T-helper 1 cell treated with Interleukin-12 subunit alpha and Interleukin-12 subunit beta and Interleukin-4 antibody, amounts not matched to agents 30 μg/mL and 1 μg/mL, for 36 hours (primary cell): Measurements from ENCODE around the gene MAP4K2.
"Not testable (repeated sequence)": the region's sequence is repeated elsewhere in the genome, so short reads cannot be mapped to it uniquely, and the experiment has no call there.

Experiments
- H3K27ac Mint-ChIP-seq: one replicate; pipeline ENCODE4 v1.8.0; 2021; ENCODE audit warnings: mild to moderate bottlenecking, mixed read lengths
- H3K27me3 Mint-ChIP-seq: one replicate; pipeline ENCODE4 v1.8.0; 2021; ENCODE audit warnings: low read depth, mixed read lengths
- H3K36me3 Mint-ChIP-seq: one replicate; pipeline ENCODE4 v1.8.0; 2021; ENCODE audit warnings: low read depth, mixed read lengths
- H3K4me1 Mint-ChIP-seq: one replicate; pipeline ENCODE4 v1.8.0; 2021; ENCODE audit warnings: low read depth, mixed read lengths
- H3K4me3 Mint-ChIP-seq: one replicate; pipeline ENCODE4 v1.8.0; 2021; ENCODE audit warnings: mild to moderate bottlenecking, moderate library complexity, mixed read lengths
- H3K9me3 Mint-ChIP-seq: one replicate; pipeline ENCODE4 v1.8.0; 2021; ENCODE audit warnings: mixed read lengths

MAP4K2 gene

GRCh38 chr11:64833198-64833502 is 30.1 kb upstream of the MAP4K2 start:
- Mint-ChIP-seq H3K27me3 (no peaks in the 10 kb centered on the region), H3K27ac (no peak overlapping the region), H3K36me3 (no peaks in the 10 kb centered on the region), H3K4me3 (no peak overlapping the region), H3K9me3 (no peaks in the 10 kb centered on the region), H3K4me1 (no peaks in the 10 kb centered on the region)

DNA sequence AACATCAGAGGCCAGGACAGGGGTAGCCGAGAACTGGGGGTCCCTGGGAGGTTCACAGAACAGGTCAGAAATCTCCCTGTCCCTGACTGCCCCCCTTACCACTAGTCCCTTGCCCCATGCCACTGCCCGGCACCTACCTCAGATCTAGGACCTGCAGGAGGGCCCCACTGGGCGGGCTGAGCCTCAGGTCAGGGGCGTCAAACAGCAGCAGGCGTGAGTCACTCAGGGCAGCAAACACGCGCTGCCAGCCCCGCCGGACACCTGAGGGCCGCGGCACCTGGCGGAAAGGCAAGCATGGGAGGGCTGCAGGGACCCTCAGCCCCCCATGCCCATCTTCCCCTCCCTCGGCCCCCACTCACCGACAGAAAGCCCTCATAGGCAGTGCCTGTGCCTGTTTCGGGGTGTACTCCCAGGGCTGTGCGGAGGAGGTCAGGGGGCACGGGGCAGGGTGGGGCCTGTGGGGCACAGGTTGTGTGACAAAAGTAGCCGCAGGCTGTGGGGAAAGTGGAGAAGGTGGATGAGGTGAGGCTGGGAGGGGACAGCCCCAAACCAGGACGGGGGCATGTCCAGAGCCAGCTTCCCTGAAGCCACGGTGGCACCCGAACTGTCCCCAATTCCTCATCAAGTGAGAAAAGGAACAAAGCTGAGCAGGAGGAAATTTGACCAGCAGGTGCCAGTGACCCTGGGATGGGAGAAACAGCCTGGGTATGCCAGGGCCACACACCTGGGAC is 29.6 kb upstream of the MAP4K2 start:
- Mint-ChIP-seq H3K9me3 (no peaks in the 10 kb centered on the region), H3K4me1 (no peaks in the 10 kb centered on the region), H3K4me3 (no peak overlapping the region), H3K27me3 (no peaks in the 10 kb centered on the region), H3K36me3 (no peaks in the 10 kb centered on the region), H3K27ac (no peak overlapping the region)

DNA sequence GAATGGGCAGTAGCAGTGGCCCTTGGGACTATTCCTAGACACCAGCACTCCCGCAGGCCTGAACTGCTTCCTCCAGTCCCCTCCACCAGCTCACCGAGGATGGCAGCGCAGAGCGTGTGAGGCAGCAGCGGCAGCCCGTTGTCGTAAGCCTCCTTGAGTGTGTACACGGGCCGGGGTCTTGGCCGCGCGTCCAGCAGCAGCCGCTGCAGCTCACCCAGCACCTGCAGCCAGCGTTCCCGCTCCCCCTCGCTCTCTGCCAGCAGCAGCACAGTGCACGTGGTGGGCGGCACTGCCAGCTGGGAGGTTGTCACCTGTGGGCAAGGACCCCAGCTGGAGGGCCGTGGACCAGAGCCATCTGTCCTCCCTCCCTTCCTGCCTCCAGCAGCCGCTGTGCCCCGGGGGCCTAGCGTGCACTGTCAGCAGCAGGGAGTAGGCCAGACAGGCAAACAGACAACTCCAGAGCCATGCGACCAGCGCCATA is 28.4 kb upstream of the MAP4K2 start:
- H3K4me1 Mint-ChIP-seq, result no peaks in the 10 kb centered on the region
- H3K27ac Mint-ChIP-seq, result no peak overlapping the region
- H3K27me3 Mint-ChIP-seq, result no peaks in the 10 kb centered on the region
- H3K4me3 Mint-ChIP-seq, result no peak overlapping the region
- no peaks in the 10 kb centered on the region for H3K9me3 Mint-ChIP-seq
- no peaks in the 10 kb centered on the region for H3K36me3 Mint-ChIP-seq

- H3K36me3 Mint-ChIP-seq, result no peaks in the 10 kb centered on the region
- H3K9me3 Mint-ChIP-seq, result no peaks in the 10 kb centered on the region
- H3K4me3 Mint-ChIP-seq, result no peak overlapping the region
- no peaks in the 10 kb centered on the region for H3K27me3 Mint-ChIP-seq
- H3K4me1 Mint-ChIP-seq, result no peaks in the 10 kb centered on the region
- no peak overlapping the region for H3K27ac Mint-ChIP-seq
These were observed 26.7 kb upstream of the MAP4K2 start for GRCh38 chr11:64829536-64830251.

DNA sequence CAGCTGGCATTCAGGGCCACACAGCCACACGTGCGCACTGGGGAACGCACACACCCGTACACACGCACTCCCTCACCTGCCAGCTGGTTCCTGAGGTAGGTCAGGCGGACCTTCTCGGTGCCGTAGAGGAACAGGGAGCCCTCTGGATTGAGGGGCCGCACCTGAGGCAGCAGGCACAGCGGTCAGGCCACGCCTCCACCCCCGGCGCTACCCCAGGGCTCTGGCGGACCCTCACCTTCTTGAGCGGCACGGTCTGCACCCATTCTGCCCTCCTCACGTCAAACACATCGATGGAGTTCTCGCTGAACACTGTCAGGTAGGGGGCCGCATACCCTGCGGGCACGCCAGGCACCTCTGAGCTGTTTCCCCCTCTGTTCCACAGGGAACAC is 24.4 kb upstream of the MAP4K2 start:
- Mint-ChIP-seq H3K4me1 (no peaks in the 10 kb centered on the region), H3K27ac (no peak overlapping the region), H3K9me3 (no peaks in the 10 kb centered on the region), H3K4me3 (no peak overlapping the region), H3K27me3 (no peaks in the 10 kb centered on the region), H3K36me3 (no peaks in the 10 kb centered on the region)

- H3K9me3 Mint-ChIP-seq, result no peaks in the 10 kb centered on the region
- no peaks in the 10 kb centered on the region for H3K4me1 Mint-ChIP-seq
- no peak overlapping the region for H3K4me3 Mint-ChIP-seq
- H3K27me3 Mint-ChIP-seq, result no peaks in the 10 kb centered on the region
- no peaks in the 10 kb centered on the region for H3K36me3 Mint-ChIP-seq
- H3K27ac Mint-ChIP-seq, result no peak overlapping the region
These were observed 23.8 kb upstream of the MAP4K2 start for GRCh38 chr11:64826578-64827450.

- no peaks in the 10 kb centered on the region for H3K36me3 Mint-ChIP-seq
- no peak overlapping the region for H3K27ac Mint-ChIP-seq
- no peak overlapping the region for H3K4me3 Mint-ChIP-seq
- no peaks in the 10 kb centered on the region for H3K4me1 Mint-ChIP-seq
- no peaks in the 10 kb centered on the region for H3K9me3 Mint-ChIP-seq
- H3K27me3 Mint-ChIP-seq, result no peaks in the 10 kb centered on the region
These were observed 23.0 kb upstream of the MAP4K2 start for GRCh38 chr11:64826062-64826461.

DNA sequence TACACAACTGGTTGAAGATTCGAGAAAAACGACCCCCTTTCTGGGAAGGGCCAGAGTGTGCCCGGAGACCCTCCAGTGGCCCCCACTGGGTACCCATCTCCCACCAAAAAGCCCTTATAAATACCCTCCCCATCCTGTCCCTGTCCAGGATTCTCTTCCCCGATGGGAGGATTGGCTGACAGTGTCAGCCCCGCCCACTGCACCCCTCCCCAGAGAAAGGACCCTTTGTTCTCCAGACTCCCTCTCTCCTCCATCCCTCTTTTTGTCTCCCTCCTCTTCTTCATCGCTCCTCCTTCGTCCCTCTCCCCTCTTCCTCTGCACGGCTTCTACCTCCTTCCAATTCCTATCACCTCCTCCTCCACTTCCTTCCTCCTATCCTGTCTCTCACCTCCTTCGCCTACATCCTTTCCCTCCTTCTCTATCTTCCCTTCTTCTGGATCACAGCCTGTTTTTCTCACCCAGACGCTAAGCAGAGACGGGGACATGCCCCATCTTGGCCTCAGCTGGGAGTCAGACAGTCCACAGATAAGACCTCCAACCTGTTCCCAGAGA is 20.6 kb upstream of the MAP4K2 start:
- H3K9me3 Mint-ChIP-seq, result no peaks in the 10 kb centered on the region
- no peaks in the 10 kb centered on the region for H3K36me3 Mint-ChIP-seq
- no peak overlapping the region for H3K4me3 Mint-ChIP-seq
- no peaks in the 10 kb centered on the region for H3K4me1 Mint-ChIP-seq
- no peaks in the 10 kb centered on the region for H3K27me3 Mint-ChIP-seq
- no peak overlapping the region for H3K27ac Mint-ChIP-seq

GRCh38 chr11:64817476-64817875 is 14.5 kb upstream of the MAP4K2 start:
- Mint-ChIP-seq H3K4me3 (no peak overlapping the region), H3K27ac (no peak overlapping the region), H3K4me1 (no peaks in the 10 kb centered on the region), H3K9me3 (no peaks in the 10 kb centered on the region), H3K36me3 (no peaks in the 10 kb centered on the region), H3K27me3 (peaks cover 8% of the 10 kb centered on the region)

DNA sequence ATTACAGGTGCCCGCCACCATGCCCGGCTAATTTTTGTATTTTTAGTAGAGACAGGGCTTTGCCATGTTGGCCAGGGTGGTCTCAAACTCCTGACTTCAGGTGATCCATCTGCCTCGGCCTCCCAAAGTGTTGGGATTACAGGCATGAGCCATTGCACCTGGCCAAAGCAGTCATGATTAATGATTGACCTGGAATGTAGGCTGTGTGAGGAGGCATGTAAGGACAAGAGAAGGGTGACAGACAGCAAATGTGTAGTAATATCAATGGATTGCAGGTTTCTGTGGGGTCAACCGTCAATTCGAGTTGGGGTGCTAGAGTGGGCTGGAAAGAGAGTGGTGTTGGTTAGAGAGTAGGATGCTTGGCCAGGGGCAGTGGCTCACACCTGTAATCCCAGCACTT is 12.4 kb upstream of the MAP4K2 start:
- not testable (repeated sequence) for H3K9me3 Mint-ChIP-seq, H3K27me3 Mint-ChIP-seq, H3K4me1 Mint-ChIP-seq, H3K36me3 Mint-ChIP-seq, H3K4me3 Mint-ChIP-seq
- peak overlapping the region; percentile 7 for H3K27ac Mint-ChIP-seq

DNA sequence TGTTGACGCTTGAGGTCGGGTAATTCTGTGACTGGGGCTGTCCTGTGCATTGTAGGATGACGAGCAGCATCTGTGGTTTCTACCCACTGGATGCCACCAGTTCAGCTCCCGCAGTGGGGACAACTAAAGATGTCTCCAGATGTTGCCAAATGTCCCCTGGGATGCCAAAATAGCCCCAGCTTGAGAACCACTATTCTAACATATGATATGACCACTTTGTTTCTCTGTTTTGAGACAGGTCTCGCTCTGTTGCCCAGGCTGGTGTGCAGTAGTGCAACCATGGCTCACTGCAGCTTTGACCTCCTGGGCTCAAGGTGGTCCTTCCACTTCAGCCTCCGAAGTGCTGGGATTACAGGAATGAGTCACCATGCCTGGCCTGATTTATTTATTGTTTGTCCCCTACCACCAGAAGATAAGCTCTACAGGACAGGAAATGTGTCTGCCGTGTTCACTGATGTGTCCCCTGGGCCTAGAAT is 11.7 kb upstream of the MAP4K2 start:
- H3K27ac Mint-ChIP-seq, result no peak overlapping the region
- no peak overlapping the region for H3K4me3 Mint-ChIP-seq
- H3K27me3 Mint-ChIP-seq, result peaks cover 8% of the 10 kb centered on the region
- H3K4me1 Mint-ChIP-seq, result peaks cover 6% of the 10 kb centered on the region
- no peaks in the 10 kb centered on the region for H3K9me3 Mint-ChIP-seq
- no peaks in the 10 kb centered on the region for H3K36me3 Mint-ChIP-seq

GRCh38 chr11:64813826-64814225 is 10.8 kb upstream of the MAP4K2 start:
- no peak overlapping the region for H3K27ac Mint-ChIP-seq
- H3K4me1 Mint-ChIP-seq, result peaks cover 12% of the 10 kb centered on the region
- peaks cover 8% of the 10 kb centered on the region for H3K27me3 Mint-ChIP-seq
- no peaks in the 10 kb centered on the region for H3K9me3 Mint-ChIP-seq
- no peak overlapping the region for H3K4me3 Mint-ChIP-seq
- H3K36me3 Mint-ChIP-seq, result no peaks in the 10 kb centered on the region

- Mint-ChIP-seq H3K27me3 (peaks cover 4% of the 10 kb centered on the region), H3K27ac (peak overlapping the region; percentile 81), H3K4me1 (peaks cover 16% of the 10 kb centered on the region), H3K9me3 (no peaks in the 10 kb centered on the region), H3K36me3 (peaks cover 3% of the 10 kb centered on the region), H3K4me3 (peak overlapping the region; percentile 97)
These were observed 7.9 kb upstream of the MAP4K2 start for GRCh38 chr11:64810891-64811272.

GRCh38 chr11:64810271-64810890 is 7.4 kb upstream of the MAP4K2 start, which contains the start of gene MEN1:
Gene MEN1, minus strand, starts transcription at chr11:64810551. Its CDS starts 442 bp downstream, at chr11:64810109.
- H3K27ac Mint-ChIP-seq, result peak within 1 kb of the TSS; percentile 81
- peak within 1 kb of the TSS; percentile 97 for H3K4me3 Mint-ChIP-seq
- no peaks in the 10 kb centered on the region for H3K9me3 Mint-ChIP-seq
- peaks cover 4% of the 10 kb centered on the region for H3K27me3 Mint-ChIP-seq
- peaks cover 16% of the 10 kb centered on the region for H3K4me1 Mint-ChIP-seq
- peaks cover 6% of the 10 kb centered on the region for H3K36me3 Mint-ChIP-seq
